Measurements from ENCODE around the gene MT4. TPM values are rescaled to one million over a fixed set of nuclear protein-coding genes. Genes with fewer than 3 reads are reported as not detected.

The MT4 gene
- polyA plus RNA-seq (2013): not detected

- H3K4me1 ChIP-seq (ENCODE audit: control extremely low read depth in 1 of 4, control insufficient read depth in 4 of 4, insufficient read depth in 4 of 4, low read length in 3 of 4): no peaks in the 10 kb centered on the region
- H3K27me3 ChIP-seq (replicated peaks in 2 of 5; ENCODE audit: control insufficient read depth in 4 of 5, insufficient read depth in 5 of 5, low read length in 4 of 5): peaks cover 0 to 13% (median 0%) of the 10 kb centered on the region in 5 experiments
- no peaks in the 10 kb centered on the region for H3K9me3 ChIP-seq (ENCODE audit: control extremely low read depth in 1 of 5, control insufficient read depth in 4 of 5, insufficient read depth in 2 of 5, low read depth in 1 of 5, low read length in 4 of 5)
- H3K36me3 ChIP-seq (ENCODE audit: control insufficient read depth in 4 of 4, insufficient read depth in 4 of 4, low read length in 3 of 4): no peaks in the 10 kb centered on the region
- ChIA-PET CTCF (interaction anchor here (1.9 kb wide), 1 partner anchor 46 kb away, joined by 4 read pairs; no protein-coding TSS in a partner anchor), POLR2A (no interaction called here)
- no peak within 1 kb of the TSS for H3K27ac ChIP-seq (ENCODE audit: insufficient read depth in 1 of 2, low read depth in 1 of 2, low read length in 2 of 2, poor library complexity in 1 of 2, severe bottlenecking in 2 of 2)
- DNase-seq: no peak
- WGBS (ENCODE audit: insufficient coverage): 91% methylated on average over 9 of the region's 12 CpGs
- no peak within 1 kb of the TSS for H3K4me3 ChIP-seq (ENCODE audit: control insufficient read depth in 1 of 7, extremely low read depth in 1 of 7, insufficient read depth in 4 of 7, low read depth in 2 of 7, low read length in 6 of 7)
Measured at GRCh38 chr16:56564793-56565477, at the start of gene MT4. Gene MT4, plus strand, starts transcription at chr16:56565073. Its CDS starts 56 bp downstream, at chr16:56565129.

- H3K4me1 ChIP-seq (ENCODE audit: control extremely low read depth in 1 of 4, control insufficient read depth in 4 of 4, insufficient read depth in 4 of 4, low read length in 3 of 4): peaks cover 4 to 21% (median 10%) of the 10 kb centered on the region in 4 experiments
- 84% methylated on average over 6 of the region's 6 CpGs for WGBS (ENCODE audit: insufficient coverage)
- no peaks in the 10 kb centered on the region for H3K9me3 ChIP-seq (ENCODE audit: control extremely low read depth in 1 of 5, control insufficient read depth in 4 of 5, insufficient read depth in 2 of 5, low read depth in 1 of 5, low read length in 4 of 5)
- CTCF ChIA-PET: interaction anchor here (0.9 to 3.3 kb wide), 3 partner anchors 18 to 91 kb away, joined by 3 to 11 read pairs (median 4); no protein-coding TSS in a partner anchor
- POLR2A ChIA-PET: no interaction called here
- no peak for DNase-seq
- H3K4me3 ChIP-seq (ENCODE audit: control insufficient read depth in 1 of 7, extremely low read depth in 1 of 7, insufficient read depth in 4 of 7, low read depth in 2 of 7, low read length in 6 of 7): no peak overlapping the region
- H3K36me3 ChIP-seq (ENCODE audit: control insufficient read depth in 4 of 4, insufficient read depth in 4 of 4, low read length in 3 of 4): peaks cover 0 to 11% (median 5%) of the 10 kb centered on the region in 4 experiments
- H3K27ac ChIP-seq (ENCODE audit: insufficient read depth in 1 of 2, low read depth in 1 of 2, low read length in 2 of 2, poor library complexity in 1 of 2, severe bottlenecking in 2 of 2): no peak overlapping the region
- H3K27me3 ChIP-seq (replicated peaks in 2 of 5; ENCODE audit: control insufficient read depth in 4 of 5, insufficient read depth in 5 of 5, low read length in 4 of 5): no peaks in the 10 kb centered on the region
Measured at GRCh38 chr16:56515665-56516064, 49.2 kb upstream of the MT4 start.

GRCh38 chr16:56517206-56517605 is 47.7 kb upstream of the MT4 start:
- ChIA-PET POLR2A (no interaction called here), CTCF (interaction anchor here (0.6 to 3.3 kb wide), 7 partner anchors 9 to 312 kb away, joined by 3 to 11 read pairs (median 4); partner anchors contain the start of gene MT2A)
- H3K4me1 ChIP-seq (ENCODE audit: control extremely low read depth in 1 of 4, control insufficient read depth in 4 of 4, insufficient read depth in 4 of 4, low read length in 3 of 4): peaks cover 4 to 21% (median 11%) of the 10 kb centered on the region in 4 experiments
- H3K9me3 ChIP-seq (ENCODE audit: control extremely low read depth in 1 of 5, control insufficient read depth in 4 of 5, insufficient read depth in 2 of 5, low read depth in 1 of 5, low read length in 4 of 5): no peaks in the 10 kb centered on the region
- no peaks in the 10 kb centered on the region for H3K27me3 ChIP-seq (replicated peaks in 2 of 5; ENCODE audit: control insufficient read depth in 4 of 5, insufficient read depth in 5 of 5, low read length in 4 of 5)
- 85% methylated on average over 2 of the region's 2 CpGs for WGBS (ENCODE audit: insufficient coverage)
- no peak for DNase-seq
- H3K4me3 ChIP-seq (ENCODE audit: control insufficient read depth in 1 of 7, extremely low read depth in 1 of 7, insufficient read depth in 4 of 7, low read depth in 2 of 7, low read length in 6 of 7): no peak overlapping the region
- H3K27ac ChIP-seq (ENCODE audit: insufficient read depth in 1 of 2, low read depth in 1 of 2, low read length in 2 of 2, poor library complexity in 1 of 2, severe bottlenecking in 2 of 2): no peak overlapping the region
- peaks cover 0 to 3% (median 0%) of the 10 kb centered on the region in 4 experiments for H3K36me3 ChIP-seq (ENCODE audit: control insufficient read depth in 4 of 4, insufficient read depth in 4 of 4, low read length in 3 of 4)

- Histone ChIP-seq H3K27me3 (replicated peaks in 2 of 5; ENCODE audit: control insufficient read depth in 4 of 5, insufficient read depth in 5 of 5, low read length in 4 of 5) (no peaks in the 10 kb centered on the region), H3K36me3 (ENCODE audit: control insufficient read depth in 4 of 4, insufficient read depth in 4 of 4, low read length in 3 of 4) (no peaks in the 10 kb centered on the region), H3K4me3 (ENCODE audit: control insufficient read depth in 1 of 7, extremely low read depth in 1 of 7, insufficient read depth in 4 of 7, low read depth in 2 of 7, low read length in 6 of 7) (no peak overlapping the region), H3K4me1 (ENCODE audit: control extremely low read depth in 1 of 4, control insufficient read depth in 4 of 4, insufficient read depth in 4 of 4, low read length in 3 of 4) (peaks cover 4 to 17% (median 9%) of the 10 kb centered on the region in 4 experiments), H3K27ac (ENCODE audit: insufficient read depth in 1 of 2, low read depth in 1 of 2, low read length in 2 of 2, poor library complexity in 1 of 2, severe bottlenecking in 2 of 2) (no peak overlapping the region), H3K9me3 (ENCODE audit: control extremely low read depth in 1 of 5, control insufficient read depth in 4 of 5, insufficient read depth in 2 of 5, low read depth in 1 of 5, low read length in 4 of 5) (no peaks in the 10 kb centered on the region)
- POLR2A ChIA-PET: no interaction called here
- WGBS (ENCODE audit: insufficient coverage): 91% methylated on average over 6 of the region's 7 CpGs
- no peak for DNase-seq
- CTCF ChIA-PET: interaction anchor here (0.8 to 3.3 kb wide), 5 partner anchors 11 to 90 kb away, joined by 3 to 11 read pairs (median 4); partner anchors contain the start of genes MT2A and MT4
Measured at GRCh38 chr16:56518425-56518824, 46.4 kb upstream of the MT4 start.

- Histone ChIP-seq H3K36me3 (ENCODE audit: control insufficient read depth in 4 of 4, insufficient read depth in 4 of 4, low read length in 3 of 4) (no peaks in the 10 kb centered on the region), H3K4me1 (ENCODE audit: control extremely low read depth in 1 of 4, control insufficient read depth in 4 of 4, insufficient read depth in 4 of 4, low read length in 3 of 4) (peaks cover 4 to 14% (median 9%) of the 10 kb centered on the region in 4 experiments), H3K27ac (ENCODE audit: insufficient read depth in 1 of 2, low read depth in 1 of 2, low read length in 2 of 2, poor library complexity in 1 of 2, severe bottlenecking in 2 of 2) (peak within 1 kb of the TSS; percentile 58 to 72), H3K27me3 (replicated peaks in 2 of 5; ENCODE audit: control insufficient read depth in 4 of 5, insufficient read depth in 5 of 5, low read length in 4 of 5) (no peaks in the 10 kb centered on the region), H3K9me3 (ENCODE audit: control extremely low read depth in 1 of 5, control insufficient read depth in 4 of 5, insufficient read depth in 2 of 5, low read depth in 1 of 5, low read length in 4 of 5) (no peaks in the 10 kb centered on the region), H3K4me3 (ENCODE audit: control insufficient read depth in 1 of 7, extremely low read depth in 1 of 7, insufficient read depth in 4 of 7, low read depth in 2 of 7, low read length in 6 of 7) (peak within 1 kb of the TSS; percentile 88 to 98 (median 96))
- peak; percentile 84 to 94 (median 93) for DNase-seq
- ChIA-PET CTCF (interaction anchor here (1.0 to 2.0 kb wide), 3 partner anchors 45 to 84 kb away, joined by 3 to 5 read pairs (median 4); partner anchors contain the start of gene MT4), POLR2A (no interaction called here)
- WGBS (ENCODE audit: insufficient coverage): under 1% methylated on average over 53 of the region's 65 CpGs
Measured at GRCh38 chr16:56519459-56520250, 45.2 kb upstream of the MT4 start, which contains the start of gene BBS2. Gene BBS2, minus strand, starts transcription at chr16:56520024. Its CDS starts 162 bp downstream, at chr16:56519862.

- no peak for DNase-seq
- peak overlapping the region in 1 of 2 experiments; percentile 72 for H3K27ac ChIP-seq (ENCODE audit: insufficient read depth in 1 of 2, low read depth in 1 of 2, low read length in 2 of 2, poor library complexity in 1 of 2, severe bottlenecking in 2 of 2)
- POLR2A ChIA-PET: no interaction called here
Measured at GRCh38 chr16:56520251-56520577, 44.7 kb upstream of the MT4 start.

More at GRCh38 chr16:56520251-56520577, 44.7 kb upstream of the MT4 start:
- no CpG with 5 or more reads among the region's 4 CpGs for WGBS (ENCODE audit: insufficient coverage)
- CTCF ChIA-PET: interaction anchor here (1.0 to 2.3 kb wide), 2 partner anchors 57 to 81 kb away, joined by 3 to 5 read pairs; no protein-coding TSS in a partner anchor
- Histone ChIP-seq H3K4me1 (ENCODE audit: control extremely low read depth in 1 of 4, control insufficient read depth in 4 of 4, insufficient read depth in 4 of 4, low read length in 3 of 4) (peaks cover 4 to 14% (median 9%) of the 10 kb centered on the region in 4 experiments), H3K9me3 (ENCODE audit: control extremely low read depth in 1 of 5, control insufficient read depth in 4 of 5, insufficient read depth in 2 of 5, low read depth in 1 of 5, low read length in 4 of 5) (no peaks in the 10 kb centered on the region), H3K27me3 (replicated peaks in 2 of 5; ENCODE audit: control insufficient read depth in 4 of 5, insufficient read depth in 5 of 5, low read length in 4 of 5) (peaks cover 0 to 2% (median 0%) of the 10 kb centered on the region in 5 experiments), H3K4me3 (ENCODE audit: control insufficient read depth in 1 of 7, extremely low read depth in 1 of 7, insufficient read depth in 4 of 7, low read depth in 2 of 7, low read length in 6 of 7) (peak overlapping the region in 6 of 7 experiments; percentile 40 to 96 (median 92)), H3K36me3 (ENCODE audit: control insufficient read depth in 4 of 4, insufficient read depth in 4 of 4, low read length in 3 of 4) (no peaks in the 10 kb centered on the region)

Measured in common myeloid progenitor, CD34-positive (primary cell).